Globus pallidus (tissue), 1 donor: ENCODE results near the gene DCAF8.

Source experiments
- DNase-seq: peaks from one replicate; pipeline ENCODE4 v3.0.0-alpha.2; 2015; ENCODE audit warnings: low spot score

The DCAF8 gene

GRCh38 chr1:160264795-160265307 is 2.5 kb upstream of the DCAF8 start:
- no peak for DNase-seq

- DNase-seq, result peak; percentile 49
These were observed 825 bp downstream of the DCAF8 start for GRCh38 chr1:160261556-160261892.

DNA sequence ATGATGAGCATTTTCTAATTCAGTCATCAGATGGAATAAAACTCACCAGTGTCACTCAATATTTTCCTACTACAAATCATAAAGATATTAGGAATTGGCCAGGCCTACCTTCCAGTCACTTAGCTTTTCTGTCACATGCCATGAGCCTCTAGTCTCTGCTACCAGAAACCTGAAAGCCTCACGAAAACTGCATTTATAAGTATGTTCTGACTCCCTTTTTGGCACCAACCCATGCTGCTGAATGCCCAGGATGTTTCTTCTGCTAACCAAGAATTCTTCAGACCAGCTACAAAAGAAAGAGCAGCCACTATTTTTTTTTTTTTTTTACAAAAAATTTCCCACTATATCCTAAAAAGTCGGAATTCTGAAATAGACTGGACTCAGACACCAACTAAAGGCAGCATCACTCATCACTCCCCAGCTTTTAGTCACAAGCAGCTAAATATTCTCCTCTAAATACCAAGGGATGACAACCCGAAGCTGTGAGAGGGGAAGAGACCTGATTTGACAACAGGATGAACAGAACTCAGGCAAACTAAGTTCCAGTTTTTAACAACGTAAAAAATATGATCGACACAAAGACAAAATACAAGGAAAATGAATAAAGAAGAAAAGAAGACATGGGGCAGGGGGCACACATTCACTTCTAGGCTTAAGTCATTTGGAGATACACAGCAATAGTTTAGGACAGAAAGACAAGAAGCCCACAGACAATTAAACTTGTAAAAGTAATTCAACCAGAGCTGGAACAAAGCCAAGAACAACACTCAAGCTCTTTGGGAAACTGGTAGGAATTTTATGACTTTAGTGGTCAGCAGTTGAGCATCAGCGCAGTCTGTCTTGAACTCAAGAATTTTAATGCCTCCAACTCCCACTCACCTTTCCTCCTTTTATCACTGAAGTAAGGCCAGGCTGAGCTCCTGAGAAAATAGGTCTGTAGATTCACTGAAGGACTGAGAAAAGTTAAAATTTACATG is 1.7 kb downstream of the DCAF8 start:
- DNase-seq, result peak; percentile 29

GRCh38 chr1:160258177-160258798 is 4.1 kb downstream of the DCAF8 start:
- DNase-seq, result no peak

DNA sequence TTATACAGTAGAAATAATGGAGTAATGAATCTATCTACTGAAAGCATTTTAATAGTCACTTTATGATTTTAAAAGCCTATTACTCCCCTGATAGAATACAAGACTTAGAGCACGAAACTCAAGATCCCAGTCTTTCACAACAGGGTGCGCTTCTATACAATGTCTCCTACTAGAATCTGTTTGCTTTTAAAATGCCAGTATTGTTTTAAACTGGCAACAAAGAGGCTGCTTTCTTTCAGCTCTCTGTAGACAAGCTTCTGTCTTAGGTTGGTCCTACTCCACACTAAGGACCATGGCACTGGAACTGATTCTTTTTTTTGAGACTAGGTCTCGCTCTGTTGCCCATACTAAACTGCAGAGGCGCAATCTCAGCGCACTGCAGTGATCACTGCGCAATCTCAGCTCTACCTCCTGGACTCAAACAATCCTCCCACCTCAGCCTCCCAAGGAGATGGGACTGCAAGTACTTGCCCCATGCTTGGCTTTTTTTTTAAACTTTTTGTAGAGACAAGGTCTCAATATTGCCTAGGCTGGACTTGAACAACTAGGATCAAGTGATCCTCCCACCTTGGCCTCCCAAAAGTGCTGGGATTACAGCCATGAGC is 4.8 kb downstream of the DCAF8 start:
- DNase-seq, result peak; percentile 75

- no peak for DNase-seq
These were observed 5.8 kb downstream of the DCAF8 start for GRCh38 chr1:160256396-160257046.

- DNase-seq, result no peak
These were observed 6.5 kb downstream of the DCAF8 start for GRCh38 chr1:160255781-160256300.

- peak; percentile 92 for DNase-seq
These were observed 10.4 kb downstream of the DCAF8 start for GRCh38 chr1:160251687-160252526.

DNA sequence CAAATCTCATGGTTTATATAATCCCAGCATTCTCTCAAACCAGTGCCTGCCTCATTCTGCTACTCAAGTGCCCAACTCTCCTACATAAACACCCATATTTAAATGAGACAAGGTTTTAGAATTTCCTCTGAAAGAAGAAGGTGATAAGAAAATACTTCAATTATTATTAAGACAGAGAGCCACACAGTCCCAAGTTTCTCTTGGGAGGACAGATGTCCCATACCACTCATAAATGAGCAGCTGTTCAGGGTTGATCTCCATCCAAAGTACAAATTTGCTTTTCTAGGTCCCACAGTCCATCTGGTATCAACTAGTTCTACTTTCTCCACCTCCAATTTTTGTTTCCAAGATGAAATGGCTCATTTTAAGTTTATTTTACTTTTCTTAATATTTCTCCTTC is 11.3 kb downstream of the DCAF8 start:
- peak; percentile 6 for DNase-seq

DNA sequence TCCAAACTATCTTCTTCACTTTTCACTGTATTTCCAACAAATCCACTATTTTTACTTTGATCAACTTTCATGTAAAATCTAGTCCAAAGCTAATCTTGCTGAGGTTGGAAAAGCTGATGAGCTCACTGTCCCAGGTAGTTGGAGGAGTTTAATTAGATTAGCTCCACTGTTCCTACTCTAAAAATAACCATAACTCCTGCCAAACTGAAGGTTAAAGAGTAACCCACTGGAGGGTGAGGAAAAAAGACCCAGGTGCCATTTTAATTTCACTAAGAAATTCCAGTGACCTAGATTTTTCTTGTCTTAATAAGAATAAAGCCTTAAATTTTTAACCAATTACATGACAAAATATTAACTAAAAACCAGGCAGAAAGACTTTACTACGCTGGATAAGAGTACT is 15.3 kb downstream of the DCAF8 start:
- DNase-seq, result no peak

- DNase-seq, result no peak
These were observed 16.9 kb downstream of the DCAF8 start for GRCh38 chr1:160245434-160245833.

DNA sequence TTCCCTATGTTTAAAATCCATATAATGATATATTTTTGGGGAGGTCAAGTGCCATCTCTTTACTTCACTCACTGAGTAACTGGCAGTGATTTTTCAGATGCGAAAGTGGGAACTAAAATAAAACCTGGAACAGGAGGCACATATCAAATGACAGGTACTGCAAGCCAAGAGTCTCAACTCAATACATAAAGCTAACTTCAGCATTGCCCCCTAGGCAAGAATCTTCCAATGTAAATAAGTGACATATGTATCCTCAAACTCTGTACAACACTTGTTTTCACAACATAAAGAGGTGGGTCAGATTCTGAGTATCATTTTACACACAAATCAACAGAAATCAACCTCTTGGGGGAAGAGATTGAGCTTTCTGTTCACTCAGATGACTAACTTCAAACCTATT is 18.1 kb downstream of the DCAF8 start:
- DNase-seq, result no peak

DNA sequence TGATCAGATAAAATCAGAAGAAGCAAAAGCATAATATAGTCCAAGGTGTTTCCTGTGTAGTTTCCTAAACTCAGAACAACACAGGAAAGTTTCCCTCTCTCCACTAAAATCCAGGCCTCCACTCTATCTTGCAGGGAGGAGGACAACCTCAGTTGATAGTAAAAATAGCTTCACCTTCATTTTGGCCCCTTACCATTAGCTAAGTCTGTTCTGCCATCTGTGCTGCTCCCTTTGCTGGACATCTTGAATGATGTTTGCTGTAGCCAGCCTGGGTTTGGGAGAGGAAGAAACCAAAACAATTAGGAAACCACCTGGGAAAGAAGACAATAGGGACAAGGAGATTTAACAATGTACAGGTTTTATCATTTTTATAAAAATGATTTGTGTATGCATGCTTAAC is 18.6 kb downstream of the DCAF8 start:
- no peak for DNase-seq

GRCh38 chr1:160239582-160240299 is 22.6 kb downstream of the DCAF8 start:
- DNase-seq, result no peak

DNA sequence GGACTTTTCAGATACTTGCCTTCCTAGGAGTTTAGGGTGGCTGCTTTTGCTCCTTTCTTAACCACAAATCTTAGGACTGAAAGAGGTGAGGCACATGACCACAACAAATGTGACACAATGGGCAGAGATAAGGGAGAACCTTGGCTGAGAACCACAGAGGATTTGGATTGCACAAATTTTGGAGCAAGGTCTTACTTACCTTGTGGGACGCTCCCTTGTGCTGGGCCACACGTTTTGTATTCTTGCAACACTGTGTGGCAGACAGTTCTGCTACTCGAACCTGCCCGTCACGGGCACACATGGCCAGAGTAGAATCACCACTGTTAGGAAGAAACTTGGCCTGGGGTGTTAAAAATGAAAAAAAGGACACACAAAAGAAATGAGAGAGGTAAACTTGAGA is 23.9 kb downstream of the DCAF8 start:
- no peak for DNase-seq

DNA sequence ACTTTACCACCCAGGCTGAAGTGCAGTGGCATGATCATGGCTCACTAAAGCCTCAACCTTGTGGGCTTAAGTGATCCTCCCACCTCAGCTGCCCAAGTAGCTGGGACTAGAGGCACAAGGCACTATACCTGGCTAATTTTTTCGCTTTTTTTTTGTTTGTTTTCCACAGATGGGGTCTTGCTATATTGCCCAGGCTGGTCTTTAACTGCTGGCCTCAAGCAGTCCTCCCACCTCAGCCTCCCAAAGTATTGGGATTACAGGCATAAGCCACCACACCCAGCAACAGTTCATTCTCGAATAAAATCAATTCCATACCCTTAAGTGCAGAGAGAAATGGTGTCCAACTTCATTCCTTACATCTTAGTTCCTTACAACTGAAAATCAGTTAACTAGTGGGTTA is 24.8 kb downstream of the DCAF8 start:
- no peak for DNase-seq

- no peak for DNase-seq
These were observed 25.5 kb downstream of the DCAF8 start for GRCh38 chr1:160236806-160237205.

DNA sequence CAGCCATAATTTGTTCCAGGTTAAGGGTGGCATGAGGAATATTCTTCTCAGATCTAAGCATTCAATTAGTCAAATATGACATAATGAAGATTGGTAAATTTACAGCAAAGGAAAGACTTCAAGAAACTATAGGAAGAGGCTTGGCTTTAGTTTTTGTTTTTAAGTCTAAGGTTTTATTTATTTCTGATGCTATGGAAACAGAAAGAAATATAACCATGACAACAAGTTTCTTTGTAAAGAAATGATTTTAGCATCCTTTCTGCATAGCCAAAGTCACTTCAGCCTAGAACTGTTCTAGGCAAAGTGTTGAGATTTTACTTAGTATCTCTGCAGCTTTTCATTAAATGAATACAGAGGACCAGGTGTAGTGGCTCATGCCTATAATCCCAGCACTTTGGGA is 29.4 kb downstream of the DCAF8 start:
- DNase-seq, result no peak

GRCh38 chr1:160228431-160228830 is 33.9 kb downstream of the DCAF8 start:
- DNase-seq, result no peak

DNA sequence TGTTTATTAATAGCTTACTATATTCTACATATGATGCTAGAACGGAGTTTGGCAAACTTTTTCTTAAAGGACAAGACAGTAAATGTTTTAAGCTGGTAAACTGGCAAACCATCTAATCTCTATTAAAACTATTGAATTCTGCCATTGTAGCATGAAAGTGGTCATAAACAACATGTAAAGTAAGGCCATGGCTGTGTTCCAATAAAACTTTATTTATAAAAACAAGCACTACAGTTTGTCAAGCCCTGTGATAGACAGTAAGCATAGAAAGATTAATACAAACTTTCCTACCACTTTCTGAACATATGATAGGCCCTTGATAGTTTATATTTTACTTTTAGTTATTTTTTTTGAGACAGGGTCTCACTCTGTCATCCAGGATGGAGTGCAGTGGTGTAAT is 34.8 kb downstream of the DCAF8 start:
- DNase-seq, result no peak

DNA sequence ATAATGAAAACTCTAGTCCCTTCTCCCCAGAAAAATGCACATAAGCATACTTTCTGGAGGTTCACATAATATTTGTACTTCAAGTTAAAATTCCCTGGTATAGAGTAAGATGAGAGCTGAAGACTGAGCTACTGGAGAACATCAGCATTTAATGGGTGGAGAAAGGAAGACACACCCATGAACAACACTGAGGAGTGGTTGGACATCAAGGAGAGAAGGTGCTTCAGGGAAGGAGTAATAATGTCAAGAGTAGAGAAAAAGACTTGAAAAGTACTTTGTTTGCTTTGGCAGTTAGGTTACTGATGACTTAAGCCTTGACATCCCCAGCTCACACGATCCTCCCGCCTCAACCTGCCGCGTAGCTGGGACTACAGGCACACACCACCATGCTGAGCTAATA is 35.3 kb downstream of the DCAF8 start:
- no peak for DNase-seq
